ENCODE results near the gene ZNF679.

DNA sequence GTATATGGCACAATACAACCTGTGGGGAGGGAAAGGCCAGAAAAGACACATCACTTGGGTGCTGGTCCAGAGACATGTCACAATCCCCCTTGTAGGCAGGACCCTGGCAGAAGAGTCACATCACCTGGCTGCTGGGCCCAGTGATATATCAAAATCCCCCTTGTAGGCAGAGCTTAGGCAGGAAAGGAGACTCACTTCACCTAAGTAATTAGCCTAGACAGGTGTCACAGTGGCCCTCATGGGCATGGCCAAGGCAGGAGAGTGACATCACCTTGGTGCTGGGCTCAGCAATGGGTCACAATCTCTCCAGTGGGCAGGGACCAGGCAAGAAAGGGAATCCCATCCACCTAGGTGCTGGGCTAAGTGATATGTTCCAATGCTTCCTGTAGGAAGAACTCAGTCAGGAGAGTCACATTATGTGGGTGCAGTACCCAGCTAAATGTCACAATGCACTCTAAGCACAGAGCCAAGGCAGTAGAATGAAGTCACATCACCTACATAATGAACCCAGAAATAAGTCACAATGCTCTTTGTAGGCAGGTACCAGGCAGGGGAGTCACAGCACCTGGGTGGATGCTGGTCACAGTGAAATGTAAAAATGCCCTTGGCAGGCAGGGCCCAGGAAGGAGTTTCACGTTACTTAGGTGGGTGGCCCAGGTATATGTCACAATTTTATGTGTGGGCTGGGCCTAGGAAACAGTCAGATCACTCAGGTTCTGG, 66.6 kb downstream of the ZNF679 start:
- TF ChIP-seq, protein P1, sequence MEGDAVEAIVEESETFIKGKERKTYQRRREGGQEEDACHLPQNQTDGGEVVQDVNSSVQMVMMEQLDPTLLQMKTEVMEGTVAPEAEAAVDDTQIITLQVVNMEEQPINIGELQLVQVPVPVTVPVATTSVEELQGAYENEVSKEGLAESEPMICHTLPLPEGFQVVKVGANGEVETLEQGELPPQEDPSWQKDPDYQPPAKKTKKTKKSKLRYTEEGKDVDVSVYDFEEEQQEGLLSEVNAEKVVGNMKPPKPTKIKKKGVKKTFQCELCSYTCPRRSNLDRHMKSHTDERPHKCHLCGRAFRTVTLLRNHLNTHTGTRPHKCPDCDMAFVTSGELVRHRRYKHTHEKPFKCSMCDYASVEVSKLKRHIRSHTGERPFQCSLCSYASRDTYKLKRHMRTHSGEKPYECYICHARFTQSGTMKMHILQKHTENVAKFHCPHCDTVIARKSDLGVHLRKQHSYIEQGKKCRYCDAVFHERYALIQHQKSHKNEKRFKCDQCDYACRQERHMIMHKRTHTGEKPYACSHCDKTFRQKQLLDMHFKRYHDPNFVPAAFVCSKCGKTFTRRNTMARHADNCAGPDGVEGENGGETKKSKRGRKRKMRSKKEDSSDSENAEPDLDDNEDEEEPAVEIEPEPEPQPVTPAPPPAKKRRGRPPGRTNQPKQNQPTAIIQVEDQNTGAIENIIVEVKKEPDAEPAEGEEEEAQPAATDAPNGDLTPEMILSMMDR (IDR thresholded peaks at IDR 0.05) = no peak
- TF ChIP-seq POLR2AphosphoS5 (IDR thresholded peaks at IDR 0.05; ENCODE audit: low read depth, low read length) = no peak
- TF ChIP-seq TCF7L2 (IDR thresholded peaks at IDR 0.05; ENCODE audit: low read depth, low read length) = no peak

All from Panc1 (cell line).